GM21825 (cell line): ENCODE data around the gene COX7A2.

Source experiments
- ATAC-seq: cut with Tn5 transposase; IDR thresholded peaks from one replicate; pipeline ENCODE4 v1.9.1; 2021; ENCODE audit warnings: mild to moderate bottlenecking, moderate library complexity; ENCODE audit not compliant: unreplicated experiment

COX7A2 gene

GRCh38 chr6:75201901-75202672 is 41.5 kb downstream of the COX7A2 start:
- ATAC-seq: no peak

GRCh38 chr6:75201021-75201420 is 42.6 kb downstream of the COX7A2 start:
- no peak for ATAC-seq

GRCh38 chr6:75199889-75200288 is 43.7 kb downstream of the COX7A2 start:
- no peak for ATAC-seq

- ATAC-seq: no peak
Observed at GRCh38 chr6:75196081-75196687, 47.4 kb downstream of the COX7A2 start.

GRCh38 chr6:75188221-75188925 is 55.2 kb downstream of the COX7A2 start:
- no peak for ATAC-seq
